ENCODE results near the gene TMEM92. TPM values are rescaled to one million over a fixed set of nuclear protein-coding genes. Genes with fewer than 3 reads are reported as not detected.
A peak's percentile ranks its signal among the peaks of the same experiment; 100 is the strongest.

The TMEM92 gene
- total and polyA plus RNA-seq, 2 of the 13 experiments (the other 11 are each of a cell fraction or from before 2014, with no cell fraction given) = 0.07 TPM; not detected in 1

DNA sequence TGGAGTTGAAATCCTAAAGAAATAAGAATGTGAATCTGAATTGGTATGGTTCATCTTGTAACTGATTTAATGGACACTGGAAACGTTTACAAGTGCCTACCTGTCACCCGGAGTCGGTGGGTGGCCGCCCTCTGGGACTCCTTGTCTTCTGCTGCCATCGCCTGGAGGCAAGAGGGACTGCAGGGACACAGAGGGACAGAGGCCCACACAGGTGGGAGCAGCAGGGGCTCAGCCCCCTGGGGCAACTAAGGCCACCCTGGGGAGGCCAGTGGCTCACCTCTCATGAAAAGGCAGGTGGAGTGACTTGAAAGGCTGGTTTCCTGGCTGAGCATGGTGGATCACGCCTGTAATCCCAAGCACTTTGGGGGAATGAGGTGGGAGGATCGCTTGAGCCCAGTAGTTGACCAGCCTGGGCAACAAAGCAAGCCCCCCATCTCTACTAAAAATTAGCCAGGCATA lies 23.2 kb downstream of the TMEM92 start (continued):
- TF ChIP-seq, protein P1, sequence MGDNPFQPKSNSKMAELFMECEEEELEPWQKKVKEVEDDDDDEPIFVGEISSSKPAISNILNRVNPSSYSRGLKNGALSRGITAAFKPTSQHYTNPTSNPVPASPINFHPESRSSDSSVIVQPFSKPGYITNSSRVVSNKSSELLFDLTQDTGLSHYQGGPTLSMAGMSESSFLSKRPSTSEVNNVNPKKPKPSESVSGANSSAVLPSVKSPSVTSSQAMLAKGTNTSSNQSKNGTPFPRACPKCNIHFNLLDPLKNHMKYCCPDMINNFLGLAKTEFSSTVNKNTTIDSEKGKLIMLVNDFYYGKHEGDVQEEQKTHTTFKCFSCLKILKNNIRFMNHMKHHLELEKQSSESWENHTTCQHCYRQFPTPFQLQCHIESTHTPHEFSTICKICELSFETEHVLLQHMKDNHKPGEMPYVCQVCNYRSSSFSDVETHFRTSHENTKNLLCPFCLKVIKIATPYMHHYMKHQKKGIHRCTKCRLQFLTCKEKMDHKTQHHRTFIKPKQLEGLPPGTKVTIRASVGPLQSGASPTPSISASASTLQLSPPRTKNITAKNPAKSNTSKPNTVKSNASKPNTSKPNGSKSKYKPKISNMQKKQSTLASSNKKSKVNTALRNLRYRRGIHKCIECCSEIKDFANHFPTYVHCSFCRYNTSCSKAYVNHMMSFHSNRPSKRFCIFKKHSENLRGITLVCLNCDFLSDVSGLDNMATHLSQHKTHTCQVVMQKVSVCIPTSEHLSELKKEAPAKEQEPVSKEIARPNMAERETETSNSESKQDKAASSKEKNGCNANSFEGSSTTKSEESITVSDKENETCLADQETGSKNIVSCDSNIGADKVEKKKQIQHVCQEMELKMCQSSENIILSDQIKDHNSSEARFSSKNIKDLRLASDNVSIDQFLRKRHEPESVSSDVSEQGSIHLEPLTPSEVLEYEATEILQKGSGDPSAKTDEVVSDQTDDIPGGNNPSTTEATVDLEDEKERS (CRISPR knock-in tag; IDR thresholded peaks at IDR 0.05) = no peak
- no peak for TF ChIP-seq DMTF1 (CRISPR knock-in tag; IDR thresholded peaks at IDR 0.05)
- no peak for TF ChIP-seq JUNB (CRISPR knock-in tag; IDR thresholded peaks at IDR 0.05; ENCODE audit: borderline replicate concordance)
- peak; percentile 47; the same call in 1 of the 2 replicates for TF ChIP-seq THAP11 (CRISPR knock-in tag; IDR thresholded peaks at IDR 0.05)
- no peak for TF ChIP-seq TBX2 (CRISPR knock-in tag; IDR thresholded peaks at IDR 0.05; ENCODE audit: borderline replicate concordance)
- TF ChIP-seq ZNF468 (CRISPR knock-in tag; IDR thresholded peaks at IDR 0.05) = no peak
- no peak for TF ChIP-seq ZFP90 (CRISPR knock-in tag; IDR thresholded peaks at IDR 0.05; ENCODE audit: borderline replicate concordance)
- TF ChIP-seq, protein P2, sequence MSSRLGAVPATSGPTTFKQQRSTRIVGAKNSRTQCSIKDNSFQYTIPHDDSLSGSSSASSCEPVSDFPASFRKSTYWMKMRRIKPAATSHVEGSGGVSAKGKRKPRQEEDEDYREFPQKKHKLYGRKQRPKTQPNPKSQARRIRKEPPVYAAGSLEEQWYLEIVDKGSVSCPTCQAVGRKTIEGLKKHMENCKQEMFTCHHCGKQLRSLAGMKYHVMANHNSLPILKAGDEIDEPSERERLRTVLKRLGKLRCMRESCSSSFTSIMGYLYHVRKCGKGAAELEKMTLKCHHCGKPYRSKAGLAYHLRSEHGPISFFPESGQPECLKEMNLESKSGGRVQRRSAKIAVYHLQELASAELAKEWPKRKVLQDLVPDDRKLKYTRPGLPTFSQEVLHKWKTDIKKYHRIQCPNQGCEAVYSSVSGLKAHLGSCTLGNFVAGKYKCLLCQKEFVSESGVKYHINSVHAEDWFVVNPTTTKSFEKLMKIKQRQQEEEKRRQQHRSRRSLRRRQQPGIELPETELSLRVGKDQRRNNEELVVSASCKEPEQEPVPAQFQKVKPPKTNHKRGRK (CRISPR knock-in tag; IDR thresholded peaks at IDR 0.05) = no peak
- TF ChIP-seq, protein P3, sequence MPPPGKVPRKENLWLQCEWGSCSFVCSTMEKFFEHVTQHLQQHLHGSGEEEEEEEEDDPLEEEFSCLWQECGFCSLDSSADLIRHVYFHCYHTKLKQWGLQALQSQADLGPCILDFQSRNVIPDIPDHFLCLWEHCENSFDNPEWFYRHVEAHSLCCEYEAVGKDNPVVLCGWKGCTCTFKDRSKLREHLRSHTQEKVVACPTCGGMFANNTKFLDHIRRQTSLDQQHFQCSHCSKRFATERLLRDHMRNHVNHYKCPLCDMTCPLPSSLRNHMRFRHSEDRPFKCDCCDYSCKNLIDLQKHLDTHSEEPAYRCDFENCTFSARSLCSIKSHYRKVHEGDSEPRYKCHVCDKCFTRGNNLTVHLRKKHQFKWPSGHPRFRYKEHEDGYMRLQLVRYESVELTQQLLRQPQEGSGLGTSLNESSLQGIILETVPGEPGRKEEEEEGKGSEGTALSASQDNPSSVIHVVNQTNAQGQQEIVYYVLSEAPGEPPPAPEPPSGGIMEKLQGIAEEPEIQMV (CRISPR knock-in tag; IDR thresholded peaks at IDR 0.05; ENCODE audit: low read depth) = no peak; the same call in 1 of the 2 replicates
- no peak for TF ChIP-seq ZNF572 (CRISPR knock-in tag; IDR thresholded peaks at IDR 0.05)
- 0 out of 2 replicates have a peak, but pooled peaks have one; percentile 49 for TF ChIP-seq SNAPC2 (CRISPR knock-in tag; IDR thresholded peaks at IDR 0.05)
- TF ChIP-seq ZBTB7A (CRISPR knock-in tag; IDR thresholded peaks at IDR 0.05) = no peak; the same call in 1 of the 2 replicates
- peak; percentile 49; the same call in 1 of the 2 replicates for TF ChIP-seq RXRB (CRISPR knock-in tag; IDR thresholded peaks at IDR 0.05; ENCODE audit: borderline replicate concordance)
- no peak for TF ChIP-seq ZNF850 (CRISPR knock-in tag; conservative IDR thresholded peaks at IDR 0.05)
- TF ChIP-seq BORCS8-MEF2B (CRISPR knock-in tag; IDR thresholded peaks at IDR 0.05) = peak; percentile 66
